Stimulated activated CD4-positive, alpha-beta T cell treated with anti-CD3 and anti-CD28 coated beads, TNF-alpha, amount 100 ng/mL, for 48 hours (primary cell): ENCODE results near the gene NFE2L2.
"Not testable (repeated sequence)": the region's sequence is repeated elsewhere in the genome, so short reads cannot be mapped to it uniquely, and the experiment has no call there.

ENCODE experiments used
- DNase-seq, 3 donors: peaks; one replicate each; pipeline ENCODE4 v3.0.0-alpha.2; 2020; ENCODE audit warnings: low read depth in 3 of 3

Gene NFE2L2

DNA sequence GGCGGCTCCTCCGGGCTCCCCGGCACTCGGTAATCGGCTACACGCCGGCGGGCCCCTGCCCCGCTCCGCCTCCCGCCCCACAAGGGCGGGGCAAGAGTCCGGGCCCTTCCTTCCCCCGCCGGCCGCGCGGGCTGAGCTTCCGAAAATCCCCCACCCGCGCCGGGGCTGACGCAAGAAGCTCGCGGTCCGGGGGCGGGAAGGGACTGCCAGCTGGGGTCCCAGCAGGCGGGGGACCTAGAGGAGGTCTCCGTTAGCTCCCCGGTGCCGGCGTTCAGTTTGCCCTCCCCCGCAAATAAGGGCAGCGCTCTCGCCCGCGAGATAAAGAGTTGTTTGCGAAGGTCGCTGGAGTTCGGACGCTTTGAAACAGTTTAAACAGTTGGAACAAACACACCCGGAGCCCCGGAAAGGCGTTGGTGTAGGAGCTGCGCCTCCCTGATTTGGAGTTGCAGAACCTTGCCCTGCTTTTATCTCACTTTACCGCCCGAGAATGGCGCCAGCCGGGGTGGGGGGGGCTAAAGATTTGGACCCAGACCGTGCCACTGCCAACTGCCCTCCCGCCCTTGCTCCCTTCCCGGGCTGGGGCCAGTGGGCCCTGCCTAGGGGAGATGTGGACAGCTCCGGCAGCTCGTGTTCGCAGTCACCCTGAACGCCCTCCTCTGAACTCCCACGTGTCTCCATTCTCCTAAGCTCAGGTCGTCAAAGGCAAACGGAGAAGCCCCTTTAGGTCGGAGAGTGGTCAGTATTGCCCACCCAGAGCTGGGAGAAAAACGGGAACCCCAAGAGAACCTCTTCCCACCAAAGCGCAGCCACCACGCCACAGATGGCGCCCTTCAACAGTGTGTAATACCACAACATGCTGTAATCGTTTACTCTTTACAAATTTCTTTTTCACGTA, at the start of gene NFE2L2:
Gene NFE2L2 (minus strand): TSS at position 35 of the 895 bp plus-strand sequence. CDS start 151 bp downstream, outside the sequence.
- DNase-seq: peak; percentile 89 to 93 (median 91)

GRCh38 chr2:177314194-177314593, 49.7 kb upstream of the NFE2L2 start:
- DNase-seq: no peak

DNA sequence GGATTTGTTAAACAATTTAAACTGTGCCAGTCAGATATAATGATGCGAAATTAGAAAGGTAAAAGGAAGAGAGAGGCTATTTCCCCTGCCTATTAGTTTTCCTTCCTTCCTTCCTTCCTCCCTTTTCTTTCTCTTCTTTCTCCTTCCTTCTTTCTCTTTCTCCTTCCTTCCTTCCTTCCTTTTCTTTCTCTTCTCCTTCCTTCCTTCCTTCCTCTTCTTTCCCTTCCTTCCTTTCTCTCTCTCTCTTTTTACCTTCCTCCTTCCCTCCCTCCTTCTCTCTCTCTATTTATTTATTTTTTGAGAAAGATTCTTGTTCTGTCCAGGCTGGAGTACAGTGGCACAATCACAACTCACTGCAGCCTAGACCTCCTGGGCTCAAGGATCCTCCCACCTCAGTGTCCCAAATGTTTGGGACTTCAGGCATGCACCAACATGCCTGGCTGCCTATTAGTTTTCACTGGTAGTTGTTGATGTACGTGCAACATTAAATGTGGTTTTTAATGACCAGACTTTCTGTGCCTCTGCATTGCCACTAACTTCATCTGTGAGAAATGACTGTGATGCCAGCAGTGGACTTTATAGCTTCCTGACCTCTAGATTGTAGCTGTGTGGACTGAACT, 48.7 kb upstream of the NFE2L2 start:
- no peak for DNase-seq

DNA sequence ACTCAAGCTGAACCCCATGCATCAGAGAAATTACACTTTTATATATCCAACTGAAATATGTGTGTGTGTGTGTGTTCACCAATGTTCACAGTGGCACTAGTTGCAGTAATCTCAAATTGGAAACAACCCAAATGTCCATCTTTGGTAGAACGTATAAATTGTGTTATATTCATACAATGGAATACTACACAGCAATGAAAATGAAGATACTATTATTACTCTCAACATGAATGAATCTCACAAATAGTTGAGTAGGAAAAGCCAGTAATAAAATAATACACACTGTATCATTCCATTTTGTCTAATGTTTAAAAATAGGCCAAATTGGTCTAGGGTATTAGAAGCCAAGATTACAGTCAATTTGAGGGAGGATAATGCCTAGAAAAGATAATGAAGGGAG, 48.0 kb upstream of the NFE2L2 start:
- DNase-seq: no peak

DNA sequence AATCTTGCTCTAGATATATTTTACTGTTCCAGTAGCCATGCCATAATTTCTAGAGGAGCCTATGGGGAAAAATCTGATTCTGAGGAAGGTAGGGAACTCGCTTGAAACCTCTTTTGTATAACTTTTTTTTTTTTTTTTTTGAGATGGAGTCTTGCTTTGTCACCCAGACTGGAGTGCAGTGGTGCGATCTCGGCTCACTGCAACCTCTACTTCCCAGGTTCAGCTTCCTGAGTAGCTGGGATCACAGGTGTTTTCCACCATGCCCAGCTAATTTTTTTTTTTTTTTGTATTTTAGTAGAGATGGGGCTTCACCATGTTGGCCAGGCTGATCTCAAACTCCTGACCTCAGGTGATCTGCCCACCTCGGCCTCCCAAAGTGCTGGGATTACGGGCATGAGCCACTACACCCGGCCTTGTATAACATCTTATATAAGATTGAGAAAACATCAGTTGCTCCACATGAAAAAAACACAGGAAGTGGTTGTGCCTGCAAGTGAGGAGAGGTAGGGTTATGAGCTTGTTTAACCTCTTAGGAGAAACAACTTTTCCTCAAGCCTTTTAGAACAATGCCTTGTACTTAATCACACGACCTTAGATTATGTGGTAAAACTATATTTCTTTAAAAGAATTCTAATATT, 45.3 kb upstream of the NFE2L2 start:
- DNase-seq: not testable (repeated sequence)

GRCh38 chr2:177306550-177306949, 42.0 kb upstream of the NFE2L2 start:
- DNase-seq: no peak

- DNase-seq: no peak
These were observed 39.4 kb upstream of the NFE2L2 start for GRCh38 chr2:177303939-177304338.

GRCh38 chr2:177302552-177302951, 38.0 kb upstream of the NFE2L2 start:
- DNase-seq: no peak

DNA sequence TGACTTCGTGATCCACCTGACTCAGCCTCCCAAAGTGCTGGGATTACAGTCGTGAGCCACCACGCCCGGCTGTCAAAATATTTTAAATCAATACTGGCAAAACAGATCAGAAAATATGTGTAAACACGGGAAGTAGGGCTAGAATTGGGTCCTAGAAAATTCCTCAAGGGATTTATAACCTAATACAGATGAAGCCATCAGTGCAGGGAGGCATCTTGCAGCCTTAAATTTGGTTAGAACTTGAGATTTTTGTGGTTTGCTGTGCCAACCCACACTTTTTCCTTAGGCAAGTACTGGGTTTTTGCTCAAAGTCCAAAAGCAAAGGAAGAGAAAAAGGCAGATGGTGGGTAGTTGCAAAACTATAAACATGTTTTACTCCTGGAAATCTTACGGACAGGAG, 33.7 kb upstream of the NFE2L2 start:
- DNase-seq: no peak

GRCh38 chr2:177296040-177296439, 31.5 kb upstream of the NFE2L2 start:
- DNase-seq: no peak

GRCh38 chr2:177295484-177295883, 31.0 kb upstream of the NFE2L2 start:
- DNase-seq: no peak

DNA sequence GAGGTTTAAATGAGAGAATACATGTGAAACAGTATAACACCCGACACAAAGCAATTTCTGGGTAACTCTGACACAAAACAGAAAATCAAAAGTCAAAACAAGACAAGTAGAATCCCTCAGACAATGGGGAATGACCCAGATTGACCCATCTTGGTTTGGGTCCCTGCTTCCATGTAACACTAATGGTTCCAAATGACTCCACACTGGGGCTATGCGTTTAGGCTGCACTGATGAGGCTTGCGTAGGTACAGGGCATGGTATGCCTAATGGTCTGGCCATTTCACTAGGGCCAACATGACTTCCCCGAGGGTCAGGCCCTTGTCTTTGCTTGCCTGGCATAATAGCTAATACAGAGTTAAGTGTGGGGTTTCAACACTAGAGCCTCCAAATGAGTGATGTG, 27.2 kb upstream of the NFE2L2 start:
- DNase-seq: no peak

DNA sequence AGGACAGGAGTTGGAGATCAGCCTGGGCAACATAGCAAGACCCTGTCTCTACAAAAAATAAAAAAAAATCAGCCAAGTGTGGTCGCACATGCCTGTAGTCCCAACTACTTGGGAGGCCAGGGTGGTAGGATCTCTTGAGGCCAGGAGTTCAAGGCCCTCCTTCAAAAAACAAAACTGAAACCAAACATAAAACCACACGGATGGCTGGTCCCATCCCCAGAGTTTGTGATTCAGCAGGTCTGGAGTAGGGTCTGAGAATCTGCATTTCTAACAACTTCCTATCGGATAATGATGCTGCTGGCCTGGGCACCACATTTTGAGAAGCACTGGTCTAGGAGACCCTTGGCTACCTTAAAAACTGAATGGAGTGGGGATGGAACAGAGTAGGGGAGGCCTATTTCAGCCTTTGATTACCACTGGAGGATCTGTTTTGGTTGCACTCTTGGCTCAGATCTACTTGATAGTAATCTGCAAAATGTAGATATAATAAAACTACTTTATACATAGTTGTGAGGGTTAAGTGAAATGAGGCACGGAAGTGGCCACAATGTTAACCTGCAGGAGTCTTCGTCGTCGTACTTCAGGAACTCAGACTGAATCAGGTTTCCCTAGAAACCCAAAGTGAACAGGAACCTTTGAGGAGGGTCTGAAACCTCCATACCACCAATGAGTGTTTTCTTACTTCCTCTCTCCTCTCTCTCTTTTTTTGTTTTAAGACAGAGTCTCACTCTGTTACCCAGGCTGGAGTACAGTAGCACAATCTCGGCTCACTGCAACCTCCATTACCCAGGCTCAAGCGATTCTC, 25.5 kb upstream of the NFE2L2 start:
- DNase-seq: no peak

- DNase-seq: no peak
These were observed 23.3 kb upstream of the NFE2L2 start for GRCh38 chr2:177287814-177288213.

GRCh38 chr2:177285892-177286715, 21.6 kb upstream of the NFE2L2 start:
- DNase-seq: no peak

DNA sequence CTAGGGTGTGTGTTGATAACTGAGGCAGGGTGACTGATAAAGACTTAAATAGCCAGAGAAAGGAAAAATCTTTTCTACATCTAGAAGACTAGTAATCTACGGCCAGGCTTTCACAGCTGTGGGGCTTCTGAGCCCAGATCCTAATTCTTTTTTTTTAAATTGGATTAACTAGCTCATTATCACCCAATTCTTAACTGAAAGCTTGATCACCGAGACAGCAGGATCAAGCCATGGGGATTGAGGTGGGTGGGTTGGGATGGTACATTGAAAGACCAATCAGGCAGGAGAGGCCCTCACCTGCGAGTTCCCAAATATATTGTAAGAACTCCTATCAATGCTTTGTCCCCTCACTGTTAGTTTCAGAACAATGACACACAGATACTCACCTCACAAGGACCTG, 20.0 kb upstream of the NFE2L2 start:
- DNase-seq: no peak

DNA sequence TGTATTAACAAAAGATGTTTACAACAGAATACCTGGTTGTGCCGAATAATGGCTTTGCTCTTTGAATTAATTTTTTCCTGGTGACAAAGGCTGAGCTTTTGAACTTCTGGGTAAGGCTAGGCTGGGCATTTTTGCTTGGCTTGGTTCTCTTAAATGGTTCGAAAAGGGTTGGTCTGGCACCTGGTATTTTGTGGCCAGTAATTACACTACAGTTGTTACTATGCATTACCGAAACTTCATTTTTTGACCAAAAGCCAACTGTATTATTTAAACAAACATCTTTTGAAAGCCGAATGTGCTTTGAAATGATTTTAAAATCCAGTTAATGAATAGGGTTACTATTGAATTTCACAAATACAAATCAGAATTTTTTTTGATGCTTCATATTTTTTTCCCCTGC, 19.4 kb upstream of the NFE2L2 start:
- DNase-seq: no peak

DNA sequence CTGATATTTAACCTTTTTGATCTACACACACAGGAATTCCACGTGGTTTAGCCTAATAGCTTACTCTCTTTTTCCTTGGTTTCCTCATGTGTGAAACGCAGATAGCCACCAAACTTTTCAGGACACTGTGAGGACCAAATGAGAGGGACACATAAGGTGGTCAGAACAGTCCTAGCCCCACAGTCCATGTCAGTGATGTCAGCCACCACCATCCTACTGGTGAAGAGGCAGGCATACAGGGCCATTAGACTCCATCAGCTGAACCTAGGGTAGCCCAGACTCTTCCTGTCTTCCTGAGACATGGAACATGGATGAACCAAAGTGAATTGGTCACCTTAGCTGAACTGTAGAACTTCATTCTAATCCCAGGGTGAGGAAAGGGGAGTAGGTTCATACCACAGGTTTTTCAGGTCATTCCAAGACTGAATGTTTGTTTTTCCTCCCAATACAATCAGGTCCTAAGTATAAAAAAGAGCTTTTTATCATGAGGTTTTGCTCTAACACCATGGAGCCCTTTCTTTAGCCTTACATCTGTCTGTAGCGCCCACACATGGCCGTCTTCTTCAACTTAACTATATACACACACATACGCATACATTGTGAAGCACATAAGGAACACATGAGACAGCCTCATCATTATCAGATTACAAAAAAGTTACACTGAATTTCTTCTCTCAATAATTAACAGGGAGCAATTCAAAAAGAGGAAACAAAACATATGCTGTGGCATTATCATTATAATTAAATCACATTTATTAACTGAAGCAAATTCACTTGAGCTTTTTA, 18.5 kb upstream of the NFE2L2 start:
- no peak for DNase-seq

DNA sequence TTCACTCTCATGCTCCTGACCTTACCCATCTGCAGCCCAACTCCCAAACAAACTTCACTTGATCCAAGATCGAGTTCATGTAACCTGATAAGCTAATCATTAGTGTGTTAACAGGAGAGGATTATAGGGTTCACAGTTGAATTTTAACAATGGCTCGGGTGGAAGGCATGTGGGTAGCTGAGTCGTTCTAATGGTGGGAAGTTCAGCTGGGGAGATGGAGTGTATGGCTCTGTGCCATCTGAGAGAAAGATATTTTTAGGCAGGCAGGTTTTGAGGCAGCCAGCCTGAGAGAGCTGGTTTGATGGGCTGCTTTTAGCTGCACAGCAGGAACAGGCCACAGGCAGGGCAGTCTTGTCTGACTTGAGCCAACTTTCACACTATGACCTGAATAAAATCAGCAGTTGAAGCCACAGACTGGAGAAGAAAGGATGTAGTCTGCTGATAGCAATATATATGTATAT, 17.7 kb upstream of the NFE2L2 start:
- no peak for DNase-seq
